HL-60 (cell line): ENCODE results near the gene NRIP1.

ENCODE experiments used
- POLR2AphosphoS5 ChIP-seq: IDR thresholded peaks from 2 replicates; pipeline ENCODE4 v1.6.1; 2012; ENCODE audit warnings: low read depth
- TF ChIP-seq, protein P1 (sequence below): IDR thresholded peaks from one replicate; pipeline ENCODE4 v1.5.1; 2011; ENCODE audit warnings: low read length, control low read depth, inconsistent platforms; ENCODE audit not compliant: insufficient read depth

DNA sequence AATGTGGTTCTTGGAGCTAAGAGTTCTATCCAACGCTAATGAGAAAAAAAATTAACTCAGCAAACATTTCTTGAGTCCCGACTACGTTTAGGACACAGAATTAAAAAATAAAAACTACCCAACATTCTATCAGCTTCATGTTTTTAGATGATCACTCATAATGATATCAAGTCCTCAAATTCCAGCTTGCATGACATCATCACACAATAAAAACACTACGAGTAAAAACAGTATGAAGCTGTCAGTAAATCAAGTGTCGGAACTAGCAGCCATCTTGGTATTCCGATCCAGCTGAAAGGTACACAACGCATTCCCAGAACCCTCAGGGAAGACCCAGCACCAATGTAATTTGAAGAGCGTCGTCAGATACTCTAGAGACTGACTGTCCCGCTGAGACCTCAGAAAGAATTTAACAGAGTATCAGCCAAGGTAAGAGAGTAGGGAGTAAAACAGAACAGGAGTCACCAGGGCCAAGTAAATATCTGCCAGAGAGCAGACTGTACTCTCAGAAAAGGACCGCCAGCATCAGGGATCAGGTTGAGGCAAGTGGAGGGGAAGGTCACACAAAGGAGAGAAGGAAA is 57.0 kb downstream of the NRIP1 start:
- TF ChIP-seq, protein P1, sequence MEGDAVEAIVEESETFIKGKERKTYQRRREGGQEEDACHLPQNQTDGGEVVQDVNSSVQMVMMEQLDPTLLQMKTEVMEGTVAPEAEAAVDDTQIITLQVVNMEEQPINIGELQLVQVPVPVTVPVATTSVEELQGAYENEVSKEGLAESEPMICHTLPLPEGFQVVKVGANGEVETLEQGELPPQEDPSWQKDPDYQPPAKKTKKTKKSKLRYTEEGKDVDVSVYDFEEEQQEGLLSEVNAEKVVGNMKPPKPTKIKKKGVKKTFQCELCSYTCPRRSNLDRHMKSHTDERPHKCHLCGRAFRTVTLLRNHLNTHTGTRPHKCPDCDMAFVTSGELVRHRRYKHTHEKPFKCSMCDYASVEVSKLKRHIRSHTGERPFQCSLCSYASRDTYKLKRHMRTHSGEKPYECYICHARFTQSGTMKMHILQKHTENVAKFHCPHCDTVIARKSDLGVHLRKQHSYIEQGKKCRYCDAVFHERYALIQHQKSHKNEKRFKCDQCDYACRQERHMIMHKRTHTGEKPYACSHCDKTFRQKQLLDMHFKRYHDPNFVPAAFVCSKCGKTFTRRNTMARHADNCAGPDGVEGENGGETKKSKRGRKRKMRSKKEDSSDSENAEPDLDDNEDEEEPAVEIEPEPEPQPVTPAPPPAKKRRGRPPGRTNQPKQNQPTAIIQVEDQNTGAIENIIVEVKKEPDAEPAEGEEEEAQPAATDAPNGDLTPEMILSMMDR: no peak
- TF ChIP-seq POLR2AphosphoS5: no peak
